MM.1S (cell line): ENCODE measurements around the gene ADAMTS9.

Source experiments
- EZH2 ChIP-seq: fragments of 300-600 bp; sonication (generic); optimal IDR thresholded peaks from 2 replicates; pipeline ENCODE3; 2017; ENCODE audit warnings: low read depth, mild to moderate bottlenecking, antibody characterized with exemption, low read length, mixed read lengths
- TF ChIP-seq, protein P1 (sequence below): fragments of 300-600 bp; sonication (generic); IDR thresholded peaks from 2 replicates; pipeline ENCODE4 v1.5.1; 2016; ENCODE audit warnings: antibody characterized with exemption, low read length, mixed read lengths

DNA sequence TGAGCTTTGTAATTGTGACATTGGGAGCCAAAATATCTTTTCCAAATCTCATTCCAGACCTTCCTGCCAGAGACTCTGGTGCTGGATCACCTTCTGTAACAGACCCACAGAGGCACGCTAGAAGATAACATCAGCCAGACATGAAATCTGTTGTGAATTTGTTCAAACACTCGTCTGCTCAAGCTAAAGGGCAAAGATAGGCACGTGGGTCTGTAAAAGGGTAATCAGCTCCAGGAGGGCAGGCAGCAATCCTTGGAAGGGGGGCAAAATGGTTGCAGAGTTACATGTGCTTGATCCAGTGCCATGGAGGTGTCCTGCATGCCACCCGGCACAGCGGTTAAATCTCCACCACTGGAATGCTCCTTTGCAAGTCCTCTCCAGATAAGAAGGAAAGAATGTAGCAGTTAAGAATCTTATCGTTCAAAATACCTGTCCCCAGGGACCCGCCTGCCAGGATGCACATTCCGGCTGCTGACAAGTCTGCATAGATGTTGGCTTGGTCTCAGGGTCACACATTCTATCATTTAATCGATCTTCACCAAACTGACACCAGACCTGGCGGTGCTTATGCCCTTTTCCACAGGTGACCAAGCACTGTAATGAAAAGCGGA, 74.8 kb downstream of the ADAMTS9 start:
- TF ChIP-seq, protein P1, sequence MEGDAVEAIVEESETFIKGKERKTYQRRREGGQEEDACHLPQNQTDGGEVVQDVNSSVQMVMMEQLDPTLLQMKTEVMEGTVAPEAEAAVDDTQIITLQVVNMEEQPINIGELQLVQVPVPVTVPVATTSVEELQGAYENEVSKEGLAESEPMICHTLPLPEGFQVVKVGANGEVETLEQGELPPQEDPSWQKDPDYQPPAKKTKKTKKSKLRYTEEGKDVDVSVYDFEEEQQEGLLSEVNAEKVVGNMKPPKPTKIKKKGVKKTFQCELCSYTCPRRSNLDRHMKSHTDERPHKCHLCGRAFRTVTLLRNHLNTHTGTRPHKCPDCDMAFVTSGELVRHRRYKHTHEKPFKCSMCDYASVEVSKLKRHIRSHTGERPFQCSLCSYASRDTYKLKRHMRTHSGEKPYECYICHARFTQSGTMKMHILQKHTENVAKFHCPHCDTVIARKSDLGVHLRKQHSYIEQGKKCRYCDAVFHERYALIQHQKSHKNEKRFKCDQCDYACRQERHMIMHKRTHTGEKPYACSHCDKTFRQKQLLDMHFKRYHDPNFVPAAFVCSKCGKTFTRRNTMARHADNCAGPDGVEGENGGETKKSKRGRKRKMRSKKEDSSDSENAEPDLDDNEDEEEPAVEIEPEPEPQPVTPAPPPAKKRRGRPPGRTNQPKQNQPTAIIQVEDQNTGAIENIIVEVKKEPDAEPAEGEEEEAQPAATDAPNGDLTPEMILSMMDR = no peak
- TF ChIP-seq EZH2 = no peak
